Mucosa of stomach (tissue), 1 donor: ENCODE results near the gene IGF1.

Experiments used
- H3K27me3 ChIP-seq: one replicate; pipeline ENCODE4 v1.7.0; 2013; ENCODE audit warnings: mild to moderate bottlenecking, low read length; ENCODE audit not compliant: control insufficient read depth, insufficient read depth
- H3K36me3 ChIP-seq: one replicate; pipeline ENCODE4 v1.7.0; 2013; ENCODE audit warnings: low read length; ENCODE audit not compliant: control insufficient read depth, insufficient read depth
- H3K4me1 ChIP-seq: one replicate; pipeline ENCODE4 v1.7.0; 2013; ENCODE audit warnings: mild to moderate bottlenecking, low read length; ENCODE audit not compliant: control insufficient read depth, insufficient read depth
- H3K4me3 ChIP-seq: one replicate; pipeline ENCODE4 v1.7.0; 2013; ENCODE audit warnings: low read length
- H3K9ac ChIP-seq: one replicate; pipeline ENCODE4 v1.7.0; 2013; ENCODE audit warnings: mild to moderate bottlenecking, low read length, moderate library complexity
- H3K9me3 ChIP-seq: one replicate; pipeline ENCODE4 v1.7.0; 2013; ENCODE audit warnings: mild to moderate bottlenecking, low read length, moderate library complexity; ENCODE audit not compliant: control insufficient read depth
- donor health status: Pancreatic carcinoma.

Gene IGF1

DNA sequence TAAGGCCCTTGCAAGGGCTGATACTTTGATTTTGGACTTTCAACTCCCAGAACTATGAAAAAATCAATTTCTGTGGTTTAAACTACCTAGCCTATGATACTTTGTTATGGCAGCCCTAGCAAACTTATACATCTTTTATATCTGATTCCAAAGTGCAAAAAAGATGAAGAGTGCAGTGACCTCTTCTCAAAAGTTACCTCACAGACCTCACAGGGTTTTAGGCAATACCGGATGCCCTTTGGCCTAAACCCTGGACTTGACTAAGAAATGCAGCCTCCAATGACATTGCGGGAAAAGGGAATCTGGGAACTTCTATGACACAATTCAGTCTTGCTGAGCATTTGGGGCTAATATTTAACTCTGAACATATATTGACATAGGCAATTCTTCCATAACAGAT, 63.3 kb downstream of the IGF1 start:
- no peaks in the 10 kb centered on the region for H3K36me3 ChIP-seq
- no peak overlapping the region for H3K9ac ChIP-seq
- H3K4me1 ChIP-seq, result no peaks in the 10 kb centered on the region
- H3K9me3 ChIP-seq, result no peaks in the 10 kb centered on the region
- H3K4me3 ChIP-seq, result no peak overlapping the region
- no peaks in the 10 kb centered on the region for H3K27me3 ChIP-seq

DNA sequence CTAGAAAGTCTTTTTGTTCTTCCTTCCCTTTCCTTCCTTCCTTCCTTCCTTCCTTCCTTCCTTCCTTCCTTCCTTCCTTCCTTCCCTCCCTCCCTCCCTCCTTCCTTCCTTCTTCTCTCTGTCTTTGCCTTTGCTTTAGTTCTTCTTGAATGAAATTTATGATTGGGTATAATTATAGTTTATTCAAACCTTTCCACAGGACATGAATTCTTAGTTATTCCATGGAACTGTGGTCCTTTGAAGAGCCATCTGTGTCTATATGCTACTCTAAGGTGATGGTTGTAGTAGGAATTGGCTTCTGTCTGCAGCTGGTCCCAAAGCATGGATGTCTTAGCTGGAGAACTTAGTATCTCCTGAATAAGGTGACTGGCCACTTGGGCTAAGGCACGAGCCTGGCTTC, 64.8 kb downstream of the IGF1 start:
- Histone ChIP-seq H3K4me1 (no peaks in the 10 kb centered on the region), H3K9me3 (no peaks in the 10 kb centered on the region), H3K36me3 (no peaks in the 10 kb centered on the region), H3K9ac (no peak overlapping the region), H3K27me3 (no peaks in the 10 kb centered on the region), H3K4me3 (no peak overlapping the region)

DNA sequence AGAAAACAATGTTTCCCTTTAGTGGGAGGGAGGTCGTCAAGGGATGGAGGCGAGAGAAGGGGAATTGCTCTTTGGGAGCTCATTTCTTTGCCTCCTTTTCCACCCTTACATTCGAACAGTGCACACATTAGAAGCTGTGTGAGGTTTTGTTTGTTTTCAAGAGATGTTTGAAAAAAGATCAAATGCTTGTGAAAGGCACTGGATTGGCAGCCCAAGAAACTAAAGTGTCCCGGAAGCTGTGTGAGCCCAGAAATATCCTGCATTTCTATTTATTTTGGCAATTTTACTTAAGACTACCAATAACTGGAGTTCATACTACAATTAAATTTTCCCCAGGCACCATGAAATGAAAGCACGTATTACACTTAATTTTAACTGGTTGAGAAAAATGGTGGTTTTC, 67.0 kb downstream of the IGF1 start:
- H3K4me3 ChIP-seq, result no peak overlapping the region

DNA sequence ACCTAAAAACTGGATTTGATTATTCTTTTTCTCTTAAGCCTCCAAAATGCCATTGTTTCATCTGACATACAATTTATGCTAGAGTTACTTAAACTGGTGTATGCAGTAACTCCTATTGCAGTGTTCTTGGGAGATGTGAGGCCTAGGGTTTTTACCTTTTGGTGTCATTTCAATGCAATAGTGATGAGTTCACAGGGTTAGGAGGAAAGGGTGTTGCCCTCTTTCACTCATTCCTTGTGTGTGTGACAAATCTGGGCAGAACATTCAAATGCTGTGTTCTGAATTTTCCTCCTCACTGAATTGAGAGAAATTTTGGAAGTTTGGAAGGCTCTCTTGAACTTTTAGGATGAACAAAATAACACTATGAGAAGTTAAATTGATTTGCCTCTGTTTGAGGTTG, 69.9 kb downstream of the IGF1 start:
- H3K27me3 ChIP-seq, result no peaks in the 10 kb centered on the region
- no peaks in the 10 kb centered on the region for H3K4me1 ChIP-seq
- no peak overlapping the region for H3K9ac ChIP-seq
- no peaks in the 10 kb centered on the region for H3K9me3 ChIP-seq
- H3K4me3 ChIP-seq, result no peak overlapping the region
- H3K36me3 ChIP-seq, result no peaks in the 10 kb centered on the region

More for the DNA sequence above, 67.0 kb downstream of the IGF1 start:
- Histone ChIP-seq H3K9ac (no peak overlapping the region), H3K4me1 (no peaks in the 10 kb centered on the region), H3K27me3 (no peaks in the 10 kb centered on the region), H3K9me3 (no peaks in the 10 kb centered on the region), H3K36me3 (no peaks in the 10 kb centered on the region)

DNA sequence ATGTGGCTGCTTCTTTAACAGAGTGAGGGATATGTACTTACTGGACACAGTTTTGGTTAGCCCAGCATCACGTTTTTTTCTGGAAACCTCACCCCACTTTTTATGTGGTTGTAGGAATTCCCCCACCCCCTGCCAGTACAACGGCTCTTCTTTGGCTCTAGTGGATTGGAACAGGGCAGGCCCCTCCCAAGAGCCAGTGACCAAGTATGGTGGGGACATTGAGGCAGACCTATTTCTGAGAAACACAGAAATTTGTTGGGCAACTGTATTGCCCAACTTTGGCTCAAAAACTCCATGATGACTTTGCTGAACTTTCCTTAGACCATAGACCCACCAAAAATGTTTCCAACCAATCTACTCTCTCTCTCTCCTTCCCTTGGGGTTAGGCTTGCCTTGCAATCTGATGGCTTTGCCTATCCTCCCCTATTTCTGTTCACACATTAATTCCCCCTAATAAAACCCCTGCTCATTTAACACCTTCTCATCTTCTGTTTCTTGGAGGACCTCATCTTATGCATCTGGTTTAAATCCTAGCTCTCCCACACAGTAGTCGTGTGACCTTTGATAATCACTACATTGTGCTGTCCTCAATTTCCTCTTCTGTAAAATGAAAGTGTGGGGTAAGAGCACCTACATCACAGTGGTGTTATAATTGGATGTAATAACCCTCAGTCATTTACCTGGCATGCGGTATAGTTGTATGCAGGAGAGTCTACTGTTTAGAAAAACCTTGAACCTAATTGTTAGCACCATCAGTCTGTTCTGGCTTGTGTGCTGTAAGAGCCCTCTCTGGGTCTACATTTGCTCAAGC, 71.7 kb downstream of the IGF1 start:
- Histone ChIP-seq H3K9ac (no peak overlapping the region), H3K9me3 (no peaks in the 10 kb centered on the region), H3K27me3 (no peaks in the 10 kb centered on the region), H3K4me1 (no peaks in the 10 kb centered on the region), H3K36me3 (no peaks in the 10 kb centered on the region), H3K4me3 (no peak overlapping the region)

DNA sequence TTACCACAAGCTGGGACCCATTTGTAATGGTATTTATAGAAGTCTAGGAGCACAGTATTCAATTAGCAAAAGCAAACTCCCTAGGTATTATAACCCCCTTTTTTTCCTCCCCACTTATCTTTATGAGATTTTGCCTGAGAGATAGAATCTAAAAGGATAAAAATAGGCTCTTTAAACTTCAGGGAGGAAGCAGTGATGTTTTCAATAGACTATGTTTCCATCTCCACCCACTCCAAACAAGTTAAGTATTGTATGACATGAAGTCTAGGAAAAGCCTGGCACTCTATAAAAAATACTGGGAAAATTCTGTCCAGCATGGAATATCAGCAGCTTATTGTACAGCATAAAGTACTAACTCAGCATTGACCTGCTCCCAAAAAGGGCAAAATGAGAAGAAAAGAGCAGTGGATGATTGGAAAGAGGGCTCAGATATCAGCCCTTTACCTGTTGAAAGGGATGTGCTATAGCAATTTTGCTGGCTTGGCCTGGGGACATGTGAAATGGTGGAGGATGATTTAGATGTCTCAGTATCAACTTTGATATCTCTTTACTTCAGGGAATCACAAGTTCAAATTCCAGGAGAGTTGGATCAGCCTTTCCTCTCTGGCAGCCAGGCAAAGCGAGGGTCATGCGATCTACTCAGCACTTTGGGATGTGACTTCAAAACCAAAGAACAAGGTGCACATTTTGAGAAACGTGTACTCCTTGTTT, 72.4 kb downstream of the IGF1 start:
- no peaks in the 10 kb centered on the region for H3K4me1 ChIP-seq
- H3K4me3 ChIP-seq, result no peak overlapping the region
- no peaks in the 10 kb centered on the region for H3K36me3 ChIP-seq
- no peak overlapping the region for H3K9ac ChIP-seq
- H3K9me3 ChIP-seq, result no peaks in the 10 kb centered on the region
- no peaks in the 10 kb centered on the region for H3K27me3 ChIP-seq

DNA sequence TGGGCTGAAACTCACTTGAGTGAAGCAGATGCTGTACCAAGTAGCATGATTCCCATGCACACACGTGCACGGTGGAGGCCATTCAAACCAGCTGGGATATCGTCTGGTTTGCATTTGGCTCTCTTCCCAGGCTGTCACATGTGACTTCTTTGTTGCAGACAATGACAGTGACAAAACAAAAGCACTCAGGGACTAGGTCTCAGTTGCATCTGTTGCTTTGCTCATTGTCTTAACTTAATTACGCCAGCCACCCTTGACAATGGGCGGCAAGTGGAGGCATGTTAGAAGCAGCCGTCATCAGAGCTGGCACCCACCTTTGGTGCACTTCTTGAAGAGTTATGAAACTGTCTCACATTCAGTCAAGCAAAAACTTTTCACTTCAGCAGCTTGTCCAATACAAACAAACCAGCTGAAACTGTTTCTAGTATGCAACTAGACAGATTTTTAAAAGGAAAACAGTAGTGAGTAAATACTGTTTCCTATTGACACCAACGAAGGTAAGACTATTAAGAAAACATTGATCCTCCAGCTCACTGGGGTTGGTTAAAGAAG, 74.3 kb downstream of the IGF1 start:
- Histone ChIP-seq H3K9ac (no peak overlapping the region), H3K36me3 (no peaks in the 10 kb centered on the region), H3K4me3 (no peak overlapping the region), H3K4me1 (peaks cover 5% of the 10 kb centered on the region), H3K27me3 (no peaks in the 10 kb centered on the region), H3K9me3 (no peaks in the 10 kb centered on the region)

DNA sequence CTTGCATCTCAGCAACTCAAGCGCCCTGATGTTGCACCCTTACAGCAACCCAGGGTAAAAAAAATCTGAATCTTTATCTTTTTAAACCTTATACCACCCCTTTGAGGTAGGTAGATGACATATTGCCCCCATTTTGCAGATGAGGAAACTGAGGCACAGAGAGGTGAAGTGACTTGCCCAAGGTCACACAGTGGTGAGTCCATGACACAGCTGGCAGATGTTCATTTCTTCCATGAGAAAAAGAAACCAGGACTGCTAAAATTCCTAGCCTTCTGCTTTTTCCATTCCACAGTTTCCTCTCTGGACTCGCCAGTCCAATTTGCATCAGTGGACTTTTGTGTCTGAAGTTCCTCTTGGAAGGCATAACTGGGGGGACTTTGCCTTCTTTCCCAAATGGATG, 79.3 kb downstream of the IGF1 start:
- H3K9ac ChIP-seq, result no peak overlapping the region
- H3K9me3 ChIP-seq, result no peaks in the 10 kb centered on the region
- no peak overlapping the region for H3K4me3 ChIP-seq
- H3K27me3 ChIP-seq, result no peaks in the 10 kb centered on the region
- no peaks in the 10 kb centered on the region for H3K36me3 ChIP-seq
- peaks cover 5% of the 10 kb centered on the region for H3K4me1 ChIP-seq

DNA sequence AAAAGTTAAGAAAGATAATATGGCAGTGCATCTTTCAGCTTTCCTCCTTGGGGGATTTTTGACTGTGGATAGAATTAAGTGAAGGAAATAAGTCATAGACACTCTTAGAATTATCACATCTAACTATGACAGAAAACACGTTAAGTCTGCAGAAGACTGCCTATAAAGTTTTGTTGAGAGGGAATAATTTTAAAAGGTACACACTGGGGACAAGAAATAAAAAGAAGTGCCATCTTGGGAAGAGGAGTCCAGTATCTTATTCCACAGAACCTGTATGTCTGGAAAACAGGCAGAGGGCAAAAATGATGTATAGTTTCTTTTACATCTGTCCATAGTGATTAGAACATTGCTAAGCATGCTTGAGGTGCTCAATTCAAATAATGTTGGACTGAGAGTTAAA, 80.7 kb downstream of the IGF1 start:
- Histone ChIP-seq H3K4me1 (peaks cover 8% of the 10 kb centered on the region), H3K27me3 (no peaks in the 10 kb centered on the region)

DNA sequence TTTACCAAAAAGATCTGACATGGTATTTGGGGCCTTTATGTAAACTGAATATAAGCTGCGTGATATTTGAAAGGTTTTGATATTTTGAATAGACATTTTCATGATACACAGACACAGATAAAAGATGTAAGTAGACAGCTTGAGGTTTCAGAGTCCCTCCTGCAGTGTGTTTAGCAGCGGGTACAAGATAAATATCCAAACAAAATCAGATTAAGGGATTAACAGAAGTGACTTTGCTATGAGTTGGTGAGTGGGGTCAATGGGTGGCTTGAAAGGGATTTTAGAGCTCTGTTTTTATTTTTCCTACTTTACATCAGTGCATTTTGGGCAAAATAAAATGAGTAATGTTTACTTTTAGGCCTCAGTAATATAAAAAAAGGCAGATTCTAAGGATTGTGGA, 84.1 kb downstream of the IGF1 start:
- no peaks in the 10 kb centered on the region for H3K9me3 ChIP-seq
- no peak overlapping the region for H3K9ac ChIP-seq
- H3K4me1 ChIP-seq, result peaks cover 10% of the 10 kb centered on the region
- no peaks in the 10 kb centered on the region for H3K27me3 ChIP-seq
- no peak overlapping the region for H3K4me3 ChIP-seq
- H3K36me3 ChIP-seq, result no peaks in the 10 kb centered on the region

More for the DNA sequence above, 80.7 kb downstream of the IGF1 start:
- H3K9ac ChIP-seq, result no peak overlapping the region
- no peaks in the 10 kb centered on the region for H3K36me3 ChIP-seq
- no peak overlapping the region for H3K4me3 ChIP-seq
- no peaks in the 10 kb centered on the region for H3K9me3 ChIP-seq

DNA sequence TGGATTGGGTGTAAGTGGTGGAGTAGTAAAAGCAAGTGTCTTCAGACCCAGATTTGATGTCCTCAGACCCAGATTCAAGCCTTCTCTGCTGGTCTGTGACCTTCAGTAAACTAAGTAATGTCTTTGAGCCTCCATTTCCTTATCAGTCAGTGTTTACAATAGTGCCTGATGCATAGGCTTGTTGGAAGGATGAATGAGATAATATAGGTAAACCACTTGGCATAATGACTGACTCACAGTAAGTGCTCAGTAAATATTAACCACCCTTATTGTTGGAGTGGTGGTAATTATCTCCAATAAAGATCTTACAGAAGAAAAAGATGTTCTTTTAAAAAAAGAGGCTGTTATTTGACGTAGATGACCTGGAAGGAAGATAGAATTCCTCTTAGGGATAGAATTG, 86.2 kb downstream of the IGF1 start:
- Histone ChIP-seq H3K27me3 (no peaks in the 10 kb centered on the region), H3K9me3 (no peaks in the 10 kb centered on the region), H3K4me3 (no peak overlapping the region), H3K9ac (no peak overlapping the region), H3K4me1 (peaks cover 10% of the 10 kb centered on the region), H3K36me3 (no peaks in the 10 kb centered on the region)

DNA sequence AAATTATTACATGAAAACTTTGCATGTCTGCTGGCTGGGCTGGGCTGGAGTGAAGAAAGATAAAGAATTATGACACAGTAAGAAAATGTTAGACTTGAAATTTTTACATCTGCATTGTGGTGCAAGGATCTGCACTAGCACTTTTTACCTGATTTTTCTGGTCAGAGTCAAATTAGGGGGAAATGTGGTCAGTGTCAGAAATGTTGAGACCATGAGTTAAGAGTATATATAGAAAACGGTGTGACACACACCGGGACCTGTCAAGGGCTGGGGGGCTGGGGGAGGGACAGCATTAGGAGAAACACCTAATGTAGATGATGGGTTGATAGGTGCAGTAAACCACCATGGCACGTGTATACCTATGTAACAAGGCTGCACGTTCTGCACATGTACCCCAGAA, 90.3 kb downstream of the IGF1 start:
- no peaks in the 10 kb centered on the region for H3K27me3 ChIP-seq
- H3K9ac ChIP-seq, result no peak overlapping the region
- H3K4me1 ChIP-seq, result peaks cover 10% of the 10 kb centered on the region
- no peaks in the 10 kb centered on the region for H3K36me3 ChIP-seq
- no peak overlapping the region for H3K4me3 ChIP-seq
- H3K9me3 ChIP-seq, result no peaks in the 10 kb centered on the region
